NCI-H187 (cell line): ENCODE data around the gene SLC16A12.
A peak's percentile ranks its signal among the peaks of the same experiment; 100 is the strongest.
"Not testable (repeated sequence)": the region's sequence is repeated elsewhere in the genome, so short reads cannot be mapped to it uniquely, and the experiment has no call there.

ENCODE experiments used
- DNase-seq, 2 experiments: peaks; one replicate each; lab custom pipeline; 2025; lab: John Stamatoyannopoulos, UW

Gene SLC16A12

DNA sequence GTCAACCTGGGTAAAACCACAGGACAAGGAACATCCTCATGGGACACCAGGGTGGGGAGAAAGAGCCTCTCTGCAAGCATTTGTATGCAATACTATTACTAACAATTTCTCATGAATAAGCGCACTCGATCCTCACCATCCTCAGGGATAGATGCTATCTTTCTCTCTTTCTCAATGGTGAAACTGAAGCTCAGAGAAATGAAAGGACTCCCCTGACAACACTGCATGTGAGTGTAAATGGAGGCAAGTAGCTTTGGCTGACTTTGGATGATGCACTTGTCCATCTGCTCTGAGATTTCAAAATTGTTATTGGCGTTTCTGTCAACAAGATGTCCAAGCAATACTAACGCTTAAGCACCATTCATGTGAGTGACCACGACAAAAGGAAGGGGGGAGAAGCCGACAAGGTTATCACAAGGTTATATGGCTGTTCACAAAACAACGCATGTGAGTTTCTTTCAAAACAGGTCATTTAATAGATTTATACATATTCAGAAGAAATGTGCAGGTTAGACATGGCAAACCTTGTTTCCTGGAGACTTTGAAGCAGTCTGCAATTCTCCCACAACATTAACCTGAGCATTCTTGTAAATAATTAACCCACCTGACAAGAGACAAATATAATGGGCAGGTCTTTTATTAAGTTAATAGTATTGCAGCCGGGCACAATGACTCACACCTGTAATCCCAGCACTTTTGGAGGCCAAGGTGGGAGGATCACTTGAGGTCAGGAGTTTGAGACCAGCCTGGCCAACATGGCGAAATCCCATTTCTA is 67.0 kb downstream of the SLC16A12 start:
- no peak for DNase-seq

- no peak for DNase-seq
These were observed 68.8 kb downstream of the SLC16A12 start for GRCh38 chr10:89466599-89467035.

- DNase-seq = no peak
These were observed 70.2 kb downstream of the SLC16A12 start for GRCh38 chr10:89465196-89465595.

DNA sequence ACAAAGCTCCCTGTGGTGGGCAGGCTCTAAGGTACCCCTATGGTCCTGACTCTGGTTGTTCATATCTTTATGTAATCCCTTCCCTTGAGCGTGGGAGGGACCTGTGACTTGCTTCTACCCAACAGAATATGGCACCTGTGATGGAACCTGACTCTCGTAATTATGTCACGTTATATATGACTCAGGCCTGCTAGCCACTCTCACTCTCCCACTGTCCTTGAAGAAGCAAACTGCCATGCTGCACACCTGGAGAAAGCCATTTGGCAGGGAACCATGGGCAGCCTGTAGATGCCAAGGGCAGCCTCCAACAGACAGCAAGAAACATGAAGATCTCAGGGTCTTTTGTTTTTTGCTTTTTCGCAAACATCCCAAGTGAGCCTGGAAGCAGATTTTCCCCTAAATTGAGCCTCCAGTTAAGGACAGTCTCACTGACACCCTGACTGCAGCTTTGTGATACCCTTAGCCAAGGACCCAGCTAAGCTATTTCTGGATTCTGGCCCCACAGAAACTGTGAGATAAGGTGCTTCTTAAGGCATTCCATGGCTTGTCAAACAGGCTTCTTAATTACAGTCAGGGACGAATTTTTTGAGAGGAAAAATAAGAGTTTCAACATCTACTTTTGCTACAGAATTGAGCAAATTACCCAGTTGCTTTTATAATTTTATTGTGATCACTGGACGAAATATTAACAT is 71.4 kb downstream of the SLC16A12 start:
- no peak for DNase-seq

GRCh38 chr10:89458784-89459183 is 76.6 kb downstream of the SLC16A12 start:
- DNase-seq = no peak

- no peak for DNase-seq
These were observed 77.1 kb downstream of the SLC16A12 start for GRCh38 chr10:89458291-89458690.

DNA sequence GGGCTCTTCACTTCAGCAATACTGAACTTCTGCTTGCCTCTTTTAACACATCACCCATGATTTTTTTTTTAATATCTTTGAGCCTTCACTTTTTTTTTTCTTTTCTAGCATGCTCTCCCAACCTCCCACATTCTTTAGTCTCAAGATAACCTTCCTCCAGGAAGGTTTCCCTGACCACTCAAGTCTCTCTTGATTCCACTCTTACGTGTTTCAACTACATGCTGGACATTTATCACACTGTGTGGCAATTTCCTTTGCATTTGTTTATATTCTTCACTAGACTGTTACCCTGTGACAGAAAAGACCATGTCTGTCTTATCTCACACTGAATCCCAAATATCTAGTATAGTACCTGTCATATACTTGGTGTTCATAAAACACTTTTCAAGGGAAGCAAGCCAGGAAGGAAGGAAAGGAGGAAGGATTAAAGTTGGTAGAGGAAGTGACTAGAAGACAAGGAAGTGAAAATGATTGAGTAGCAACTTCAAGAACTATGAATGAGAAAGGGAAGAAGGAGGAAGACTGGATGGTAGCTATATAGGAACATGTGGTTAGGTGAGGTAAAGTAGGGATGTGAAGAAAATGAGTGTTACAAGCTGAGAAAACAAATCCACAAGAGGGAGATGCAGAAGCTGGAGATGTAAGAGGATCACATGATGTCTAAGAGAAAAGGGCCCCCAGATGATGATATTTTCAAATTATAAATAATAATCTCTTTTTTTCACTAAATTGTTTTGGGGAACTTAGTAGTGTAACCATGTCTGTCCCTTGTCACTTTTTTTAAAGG is 80.6 kb downstream of the SLC16A12 start:
- no peak for DNase-seq

DNA sequence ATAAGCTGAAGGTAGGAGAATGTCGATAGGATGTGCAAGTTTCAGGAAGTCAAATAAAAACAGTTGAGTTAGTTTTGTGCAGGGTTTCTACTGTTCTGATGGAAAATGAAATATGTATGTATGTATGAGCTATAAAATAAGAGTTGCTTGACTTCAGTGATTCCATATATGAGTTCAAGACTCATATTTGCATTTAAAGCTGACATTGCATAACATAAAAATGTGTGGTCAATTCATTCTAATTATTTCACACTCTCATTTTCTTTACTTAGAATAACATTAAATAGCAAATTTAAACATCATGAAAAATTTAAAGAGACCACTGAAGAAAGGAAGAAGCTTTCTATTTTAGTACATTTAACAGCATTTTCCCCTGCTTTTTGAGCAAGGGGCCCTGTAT is 83.2 kb downstream of the SLC16A12 start:
- no peak for DNase-seq

DNA sequence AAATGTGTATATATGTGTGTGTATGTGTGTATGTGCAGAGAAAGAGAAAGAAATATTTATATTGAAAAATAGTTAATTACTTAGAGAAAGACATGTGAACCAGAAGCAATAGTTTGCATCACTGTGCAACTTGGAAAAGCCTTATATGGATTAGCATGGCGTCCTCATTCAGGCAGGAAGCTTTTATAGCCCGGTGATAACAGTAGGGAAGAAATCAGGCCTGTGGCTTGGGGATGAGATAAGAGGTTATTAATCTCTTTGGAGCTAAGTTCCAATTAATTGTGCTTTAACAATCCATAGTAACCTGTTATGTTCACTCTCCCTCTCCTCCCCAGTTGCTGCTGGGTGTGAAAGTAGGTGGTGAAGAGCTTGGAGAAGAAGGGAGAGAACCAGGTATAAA is 84.5 kb downstream of the SLC16A12 start:
- no peak for DNase-seq

DNA sequence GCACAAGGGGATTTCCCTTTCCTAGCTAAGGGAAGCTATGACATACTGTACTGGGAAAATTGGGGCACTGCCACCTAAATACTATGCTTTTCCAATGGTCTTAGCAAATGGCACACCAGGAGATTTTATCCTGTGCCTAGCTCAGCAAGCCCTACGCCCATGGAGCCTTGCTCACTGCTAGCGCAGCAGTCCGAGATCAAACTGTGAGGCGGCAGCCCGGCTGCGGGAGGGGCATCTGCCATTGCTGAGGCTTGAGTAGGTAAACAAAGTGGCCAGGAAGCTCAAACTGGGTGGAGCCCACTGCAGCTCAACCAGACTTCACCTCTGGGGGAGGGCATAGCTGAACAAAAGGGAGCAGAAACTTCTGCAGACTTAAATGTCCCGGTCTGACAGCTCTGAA is 90.6 kb downstream of the SLC16A12 start:
- DNase-seq = not testable (repeated sequence)

- DNase-seq = no peak
These were observed 93.1 kb downstream of the SLC16A12 start for GRCh38 chr10:89442289-89442688.

DNA sequence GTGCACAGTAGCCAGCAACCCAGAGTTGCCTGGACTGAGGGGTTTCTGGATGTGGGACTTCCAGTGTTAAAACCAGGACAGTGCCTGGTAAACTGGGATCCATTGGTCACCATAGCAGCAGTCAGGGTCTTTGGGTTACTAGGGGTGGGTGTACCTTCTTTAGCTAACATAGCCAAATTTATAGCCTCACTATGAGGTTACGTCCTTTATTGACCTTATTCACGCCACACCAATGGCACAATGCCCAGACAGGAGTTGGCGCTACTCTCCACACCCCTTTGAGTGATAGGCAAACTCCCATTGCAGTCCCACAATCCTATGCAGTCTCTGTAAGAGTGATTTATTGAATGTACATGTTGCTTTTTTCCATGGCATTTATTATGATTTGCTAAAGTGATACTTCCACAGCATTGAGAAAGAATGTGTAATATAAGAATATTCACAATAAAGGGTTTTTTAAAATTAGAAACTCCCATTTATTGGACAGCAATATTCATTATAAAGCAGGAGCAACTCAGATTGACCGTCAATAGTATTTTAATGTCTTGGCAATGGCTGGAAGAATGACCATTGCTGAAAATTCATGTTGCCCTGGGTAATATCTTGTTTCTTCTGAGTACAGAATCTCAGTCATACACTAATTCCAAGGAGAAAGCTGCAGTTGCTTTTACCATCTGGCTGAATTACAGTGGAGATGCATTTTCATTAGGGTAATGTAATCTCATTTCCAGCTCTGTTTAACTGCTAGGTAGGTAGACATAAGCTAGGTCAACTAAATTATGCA is 95.0 kb downstream of the SLC16A12 start:
- no peak for DNase-seq

DNA sequence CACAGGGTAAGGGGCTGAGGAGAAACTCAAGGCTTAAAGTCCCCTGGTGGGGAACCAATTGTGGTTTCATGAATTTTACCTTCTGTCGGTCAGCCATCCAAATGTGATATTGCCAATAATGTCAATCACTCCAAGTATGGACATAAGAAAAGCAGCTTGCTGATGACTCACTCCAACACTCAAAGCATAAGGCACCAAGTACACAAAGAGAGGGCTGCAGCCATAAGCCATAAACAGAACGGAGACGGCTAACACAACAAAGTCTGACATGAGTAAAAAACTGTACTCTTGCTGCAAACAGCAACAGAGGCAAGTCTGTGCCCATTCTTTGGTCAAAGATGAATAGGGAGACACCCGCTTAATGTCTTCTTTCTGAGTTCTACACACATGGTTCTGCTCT is 96.9 kb downstream of the SLC16A12 start:
- no peak for DNase-seq

DNA sequence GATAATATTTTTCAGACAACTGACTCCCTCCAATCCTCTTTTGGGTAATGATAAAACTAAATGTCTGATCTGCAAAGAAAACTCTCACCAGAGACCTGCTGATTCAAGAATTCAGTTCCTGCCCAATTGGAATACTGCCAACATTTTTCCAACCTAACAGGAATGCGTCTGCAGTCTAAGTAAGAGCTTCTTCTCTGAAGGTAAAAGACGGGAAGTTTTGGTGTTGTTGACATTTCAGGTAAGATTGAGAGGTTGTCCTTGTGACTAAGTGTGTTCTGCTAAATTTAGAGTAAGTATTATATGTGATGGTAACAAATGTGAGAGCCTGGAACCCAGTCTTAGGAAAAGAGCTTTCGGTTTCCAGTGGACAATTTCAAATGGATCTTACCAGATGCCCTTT is 103.4 kb downstream of the SLC16A12 start:
- no peak for DNase-seq

GRCh38 chr10:89428877-89429276 is 106.5 kb downstream of the SLC16A12 start:
- no peak for DNase-seq

DNA sequence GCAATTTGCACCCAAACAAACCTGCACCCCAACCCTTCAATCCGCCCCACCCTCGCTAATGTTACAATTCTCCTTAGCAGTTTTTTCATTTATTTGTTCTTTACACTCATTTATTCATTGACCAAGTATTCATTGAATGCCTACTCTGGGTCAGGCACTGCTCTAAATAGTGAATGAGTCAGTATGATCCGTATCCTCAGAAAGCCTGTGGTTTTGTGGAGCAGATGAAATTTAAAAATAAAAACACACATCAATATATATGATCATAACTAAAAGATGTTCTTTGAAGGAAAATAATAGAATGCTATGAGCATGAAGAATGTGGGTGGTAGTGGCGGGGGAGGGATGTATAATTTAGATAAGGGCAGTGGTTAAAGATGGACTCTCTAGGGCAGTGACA is 107.8 kb downstream of the SLC16A12 start:
- no peak for DNase-seq

- no peak for DNase-seq
These were observed 109.0 kb downstream of the SLC16A12 start for GRCh38 chr10:89426230-89426868.

- DNase-seq = no peak
These were observed 110.4 kb downstream of the SLC16A12 start for GRCh38 chr10:89425000-89425399.

GRCh38 chr10:89421018-89421476 is 114.3 kb downstream of the SLC16A12 start:
- DNase-seq = peak in 1 of 2 experiments; percentile 29

DNA sequence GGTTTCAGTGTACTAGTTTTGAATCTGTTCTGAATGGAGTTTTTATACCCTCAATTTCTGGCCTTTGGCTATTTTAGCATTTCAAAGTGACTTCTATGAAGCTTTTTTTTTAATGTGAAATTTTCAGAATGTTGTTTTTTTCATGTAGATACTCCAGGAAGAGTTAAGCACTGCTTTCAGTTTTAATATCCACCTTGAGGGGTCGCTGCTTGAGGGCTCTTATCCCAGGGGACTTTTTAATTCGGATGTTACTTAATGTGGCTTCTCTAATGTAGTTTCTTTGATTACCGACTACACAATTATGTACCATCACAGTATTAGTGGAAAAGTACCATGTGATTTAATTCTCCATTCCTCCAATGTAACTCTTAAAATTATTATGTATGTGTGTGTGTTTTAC is 115.8 kb downstream of the SLC16A12 start:
- no peak for DNase-seq

DNA sequence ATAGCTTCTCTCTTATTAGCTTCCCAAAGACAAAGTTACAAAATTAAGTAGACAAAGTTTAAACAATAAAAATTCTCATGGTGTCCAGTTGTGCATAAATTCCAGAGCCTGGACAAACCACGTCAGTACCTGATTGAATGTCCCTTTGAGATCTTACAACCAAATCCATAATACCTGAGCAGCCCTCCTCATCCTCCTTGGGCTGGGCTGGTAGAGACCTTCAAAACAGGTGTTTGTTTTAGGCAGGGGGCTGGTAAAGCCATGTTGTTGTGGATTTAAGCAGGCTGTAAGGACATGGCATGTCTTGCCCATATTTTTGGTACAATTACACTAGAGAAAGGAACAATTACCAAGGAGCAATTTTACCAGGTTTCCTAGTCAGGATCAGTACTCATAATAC is 118.9 kb downstream of the SLC16A12 start:
- no peak for DNase-seq
